HG02678 (cell line): Measurements from ENCODE around the gene SRGAP1.
A peak's percentile ranks its signal among the peaks of the same experiment; 100 is the strongest.
"Not testable (repeated sequence)": the region's sequence is repeated elsewhere in the genome, so short reads cannot be mapped to it uniquely, and the experiment has no call there.

Experiments
- ATAC-seq: cut with Tn5 transposase; IDR thresholded peaks from one replicate; pipeline ENCODE4 v1.9.1; 2021; ENCODE audit warnings: mild to moderate bottlenecking, moderate library complexity; ENCODE audit not compliant: unreplicated experiment

Gene SRGAP1

DNA sequence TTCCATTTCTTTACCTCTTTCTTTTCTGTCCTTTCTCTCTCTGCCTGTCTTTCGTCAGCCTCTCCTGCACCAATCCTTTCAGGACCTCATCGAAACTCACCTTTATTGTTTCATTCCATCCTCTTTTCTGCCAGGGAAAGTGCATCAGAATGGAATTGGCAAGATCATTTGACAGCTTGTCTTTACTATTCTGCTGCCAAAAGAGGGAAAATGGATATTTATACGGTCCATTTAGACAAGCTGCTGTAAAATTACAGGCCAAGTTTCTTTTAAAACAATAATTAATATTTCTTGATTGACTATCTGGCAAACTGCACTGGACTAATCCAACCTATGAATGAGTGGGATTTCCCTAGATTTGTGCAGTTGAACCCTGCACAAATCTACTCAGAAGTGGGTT, 7.6 kb upstream of the SRGAP1 start:
- no peak for ATAC-seq

DNA sequence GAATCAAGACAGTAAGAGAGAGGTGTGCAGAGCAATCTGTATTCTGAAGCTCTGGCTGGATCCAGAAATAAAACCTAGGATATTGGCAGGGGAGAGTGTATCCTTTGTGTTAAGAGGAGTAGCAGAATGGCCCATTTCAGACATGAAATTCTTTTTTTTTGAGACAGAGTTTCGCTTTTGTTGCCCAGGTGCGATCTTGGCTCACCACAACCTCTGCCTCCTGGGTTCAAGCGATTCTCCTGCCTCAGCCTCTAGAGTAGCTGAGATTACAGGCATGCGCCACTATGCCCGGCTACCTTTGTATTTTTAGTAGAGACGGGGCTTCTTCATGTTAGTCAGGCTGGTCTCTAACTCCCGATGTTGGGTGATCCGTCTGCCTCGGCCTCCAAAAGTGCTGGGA, 6.1 kb upstream of the SRGAP1 start:
- ATAC-seq, result no peak

DNA sequence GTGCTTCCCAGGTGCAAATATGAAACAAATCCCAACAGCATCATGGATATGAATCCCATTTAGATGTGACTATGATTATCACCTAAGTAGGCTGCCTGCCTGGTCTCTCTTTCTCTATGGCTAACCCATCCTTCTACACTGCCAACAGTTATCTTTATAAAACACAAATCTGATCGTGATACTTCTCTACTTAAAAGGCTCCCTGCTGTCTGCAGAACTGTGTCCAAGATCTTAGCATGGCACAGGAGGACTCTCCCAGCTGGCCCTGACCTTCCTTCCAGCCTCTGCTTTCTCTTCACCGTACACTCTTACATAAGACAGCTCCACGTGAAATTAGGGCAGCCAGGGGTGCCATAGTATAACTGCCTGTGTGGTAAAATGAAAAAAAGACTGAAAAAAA, 3.5 kb upstream of the SRGAP1 start:
- ATAC-seq, result no peak

DNA sequence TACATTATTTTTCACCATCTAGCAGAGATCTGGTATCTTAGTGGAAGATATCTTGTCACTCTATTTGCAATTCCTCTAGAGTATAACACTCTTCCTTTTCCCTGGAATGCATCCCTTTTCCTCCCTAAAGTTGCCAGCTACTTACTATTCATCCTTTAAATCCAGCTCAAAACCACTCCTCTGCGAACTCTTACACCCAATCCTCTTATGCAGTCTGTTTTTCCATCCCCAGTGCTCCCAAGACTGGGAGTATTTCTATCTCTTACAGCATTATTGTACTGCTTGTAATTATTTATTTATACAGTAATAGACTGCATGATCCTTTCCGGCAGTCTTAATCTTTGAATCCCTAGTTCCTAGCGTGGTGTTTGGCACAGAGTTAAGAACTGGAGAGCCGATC, 2.9 kb upstream of the SRGAP1 start:
- no peak for ATAC-seq

DNA sequence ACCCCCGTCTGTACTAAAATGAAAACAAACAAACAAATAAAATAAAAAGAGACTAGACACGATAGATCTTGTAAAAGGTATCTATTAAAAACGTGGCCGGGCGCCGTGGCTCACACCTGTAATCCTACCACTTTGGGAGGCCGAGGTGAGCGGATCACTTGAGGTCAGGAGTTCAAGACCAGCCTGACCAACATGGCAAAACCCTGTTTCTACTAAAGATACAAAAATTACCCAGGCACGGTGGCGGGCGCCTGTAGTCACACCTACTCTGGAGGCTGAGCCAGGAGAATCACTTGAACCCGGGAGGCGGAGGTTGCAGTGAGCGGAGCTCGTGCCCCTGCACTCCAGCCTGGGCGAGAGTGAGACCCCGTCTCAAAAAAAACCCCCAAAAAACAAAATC, 1.8 kb upstream of the SRGAP1 start:
- ATAC-seq, result not testable (repeated sequence)

DNA sequence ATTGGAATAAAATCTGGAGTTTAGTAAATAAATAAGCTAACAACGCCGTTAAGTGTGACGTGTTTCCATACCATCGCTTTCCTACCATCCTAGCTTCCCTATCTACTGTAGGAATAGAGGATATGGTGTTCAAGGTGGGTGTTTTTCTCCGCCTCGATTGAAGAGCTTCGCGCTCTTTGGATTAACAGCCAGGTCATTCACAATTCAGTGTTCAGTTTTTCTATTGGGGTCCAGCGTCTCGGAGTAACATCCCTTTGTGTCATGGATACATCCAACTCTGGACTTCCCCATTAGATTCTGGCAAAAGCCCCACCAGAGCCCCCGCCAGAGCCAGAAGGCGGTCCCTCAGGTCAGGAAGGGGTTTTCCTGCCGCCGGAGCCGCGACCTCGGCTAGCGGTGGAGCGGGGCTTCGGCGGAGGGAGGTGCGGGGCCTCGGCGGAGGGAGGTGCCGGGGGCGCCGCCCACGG, 1.2 kb upstream of the SRGAP1 start:
- ATAC-seq, result no peak

DNA sequence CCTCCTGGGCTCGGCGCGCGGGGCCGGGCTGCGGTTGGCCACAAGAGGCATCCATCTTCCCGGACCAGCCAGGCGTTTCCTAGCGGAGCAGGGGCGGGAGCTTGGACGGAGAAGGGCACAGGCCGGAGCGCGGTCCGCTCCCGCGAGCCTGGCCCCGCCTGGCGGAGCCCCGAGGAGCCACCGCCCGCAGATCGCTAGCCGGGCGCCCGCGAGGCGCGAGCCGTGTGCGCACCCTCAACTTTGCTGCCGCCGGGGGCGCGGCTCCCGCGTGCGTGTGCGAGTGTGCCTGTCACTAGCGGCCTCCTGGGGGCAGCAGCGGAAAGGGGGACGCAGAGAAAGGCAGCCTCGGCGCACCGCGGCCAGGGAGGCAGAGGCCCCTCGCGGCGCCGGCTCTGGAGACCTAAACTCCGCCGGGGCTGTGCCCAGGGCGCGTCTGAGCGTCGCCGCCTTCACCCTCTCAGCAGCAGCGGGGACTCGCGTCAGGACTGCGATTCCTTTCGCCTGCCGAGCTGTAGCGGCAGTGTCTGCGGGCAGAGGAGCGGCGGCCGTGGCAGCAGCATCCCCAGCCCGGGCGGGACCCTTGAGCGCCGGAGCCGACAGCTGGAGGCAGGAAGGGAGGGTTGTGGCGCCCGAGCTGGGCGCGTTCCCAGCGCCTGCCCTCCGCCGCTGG, 644 bp upstream of the SRGAP1 start:
- ATAC-seq, result peak; percentile 96

DNA sequence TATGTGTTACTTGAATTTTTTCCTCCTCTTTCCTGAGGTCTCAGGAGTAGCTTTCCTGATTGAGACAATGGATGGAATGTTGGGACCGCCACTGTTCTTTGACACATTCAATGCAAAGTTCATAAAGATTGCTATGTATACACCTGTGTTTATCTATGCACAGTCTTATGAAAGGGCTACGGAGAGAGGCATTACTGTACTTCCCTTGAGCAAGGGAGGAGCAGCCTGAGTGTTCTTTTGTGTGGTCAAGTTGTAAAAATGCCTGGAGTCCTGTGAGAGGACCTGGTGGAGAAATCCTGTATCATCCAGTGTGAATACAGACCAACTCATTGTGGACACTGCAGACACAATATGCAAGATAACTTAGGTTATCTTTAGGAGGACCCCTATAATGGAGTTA, 1.2 kb downstream of the SRGAP1 start:
- ATAC-seq, result no peak

DNA sequence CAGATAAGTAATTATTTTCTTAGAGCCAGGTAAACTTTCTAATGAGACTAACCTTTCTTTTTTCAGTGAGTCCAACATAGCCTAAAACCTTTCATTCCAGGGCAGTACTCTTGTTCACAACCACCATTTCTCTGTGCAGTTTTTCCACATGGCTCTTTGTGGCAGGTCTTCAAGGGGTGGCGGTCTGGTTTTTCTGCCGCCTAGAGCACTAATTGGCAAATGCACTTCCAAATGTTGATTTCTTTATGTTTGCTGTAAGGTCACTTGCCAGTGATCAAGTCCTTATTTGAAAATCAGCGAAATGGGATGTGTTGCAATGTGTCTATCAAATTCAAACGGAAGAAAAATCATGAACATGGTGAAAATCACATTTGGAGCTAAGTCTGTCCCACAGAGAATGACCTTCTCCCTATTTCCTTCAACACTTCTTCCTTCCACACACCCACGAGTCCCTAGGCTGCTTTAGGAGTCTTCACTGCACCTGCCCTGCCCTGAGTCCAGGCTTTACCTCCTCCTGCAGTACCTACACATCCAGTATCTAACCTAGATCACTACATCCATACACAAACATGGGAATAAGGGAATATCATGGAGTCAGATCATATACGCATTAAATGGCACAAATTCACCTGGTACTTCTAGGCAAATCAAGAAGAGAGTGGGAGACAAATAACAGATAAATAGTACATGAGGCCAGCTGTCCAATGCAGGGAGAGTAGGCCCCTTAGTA, 1.9 kb downstream of the SRGAP1 start:
- ATAC-seq, result no peak

DNA sequence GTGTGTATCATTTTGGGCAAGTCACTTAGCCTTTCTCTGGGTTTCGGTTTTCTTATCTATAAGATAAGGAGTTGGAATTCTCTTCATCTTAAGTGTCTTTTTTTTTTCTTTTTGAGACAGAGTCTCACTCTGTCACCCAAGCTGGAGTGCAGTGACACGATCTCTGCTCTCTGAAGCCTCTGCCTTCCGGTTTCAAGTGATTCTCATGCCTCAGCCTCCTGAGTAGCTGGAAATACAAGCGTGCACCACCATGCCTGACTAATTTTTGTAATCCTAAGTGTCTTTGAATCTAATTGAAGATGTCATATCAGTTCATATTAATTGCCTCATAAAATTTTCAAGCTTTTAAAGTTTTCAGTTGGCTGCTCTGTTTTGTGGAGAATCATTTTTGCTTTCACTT, 4.0 kb downstream of the SRGAP1 start:
- no peak for ATAC-seq

DNA sequence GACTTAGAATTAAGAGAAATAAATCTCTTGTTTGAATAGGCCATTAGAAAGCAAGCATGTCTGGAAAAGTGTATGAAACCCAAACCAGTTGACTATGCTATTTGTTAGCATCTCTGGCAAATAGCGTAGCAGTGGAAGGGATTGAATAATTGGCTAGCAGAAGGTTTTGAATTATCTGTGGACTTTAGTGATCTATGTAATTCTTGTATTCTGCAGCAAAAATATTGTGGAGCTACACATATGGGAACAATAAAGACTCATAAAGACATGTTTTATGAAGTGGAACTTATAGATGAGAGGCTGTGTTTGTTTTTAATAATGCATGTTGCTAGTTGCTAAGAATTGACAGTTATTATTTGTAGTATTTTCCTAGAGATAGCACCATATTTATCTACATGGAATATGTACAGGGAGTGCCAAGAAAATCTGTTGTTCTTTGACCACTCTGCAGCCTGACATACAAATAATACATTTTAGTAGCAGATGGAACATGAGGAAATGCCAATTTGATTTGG, 4.7 kb downstream of the SRGAP1 start:
- no peak for ATAC-seq

DNA sequence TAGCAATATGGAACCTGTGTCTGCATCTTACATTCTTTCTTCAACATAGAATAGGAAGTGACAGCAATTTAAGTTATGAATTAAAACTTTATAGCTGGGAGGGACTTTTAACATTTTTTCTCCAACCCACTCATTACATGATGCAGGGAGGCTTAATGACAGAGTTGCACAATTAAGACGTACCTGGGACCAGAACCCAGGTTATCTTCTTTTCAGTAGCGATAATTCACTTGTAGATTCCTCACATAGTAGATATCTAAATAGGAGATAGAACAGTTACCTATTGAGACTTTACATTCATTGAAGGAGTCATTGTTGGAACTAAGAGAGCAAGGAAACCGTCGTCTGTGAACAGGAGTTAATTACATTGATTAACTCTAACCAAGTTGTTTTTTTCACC, 5.1 kb downstream of the SRGAP1 start:
- ATAC-seq, result no peak

DNA sequence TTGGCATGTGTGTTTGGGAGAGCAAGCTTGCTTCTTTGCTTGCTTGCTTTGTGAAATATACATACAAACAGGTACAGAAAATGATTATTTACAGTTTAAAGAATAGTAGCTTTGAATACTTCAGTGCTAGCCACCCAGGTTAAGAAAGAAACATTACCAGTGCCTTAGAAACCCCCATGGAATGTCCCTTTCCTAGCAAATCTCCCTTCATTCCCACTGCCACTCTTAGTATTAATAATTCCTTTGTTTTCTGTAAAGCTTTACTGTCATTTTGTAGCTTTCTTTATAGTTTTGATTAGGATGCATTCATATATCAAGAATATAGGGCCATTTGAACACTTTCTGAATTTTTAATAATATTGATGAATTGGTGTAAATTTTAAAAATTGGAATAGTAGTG, 9.5 kb downstream of the SRGAP1 start:
- no peak for ATAC-seq

DNA sequence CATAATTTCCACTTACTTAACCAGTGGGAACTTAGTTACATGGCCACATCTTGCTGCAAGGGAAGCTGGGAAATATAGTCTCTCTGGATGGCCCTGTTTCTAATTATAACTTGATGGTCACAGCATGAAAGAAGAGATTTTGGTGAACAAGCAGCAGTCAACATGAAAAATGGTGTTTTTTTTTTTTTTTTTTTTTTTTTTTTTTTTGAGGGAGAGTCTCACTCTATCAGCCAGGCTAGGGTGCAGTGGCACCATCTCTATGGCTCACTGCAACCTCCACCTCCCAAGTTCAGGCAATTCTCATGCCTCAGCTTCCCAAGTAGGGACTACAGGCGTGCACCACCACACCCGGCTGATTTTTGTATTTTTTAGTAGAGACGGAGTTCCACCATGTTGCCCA, 10.8 kb downstream of the SRGAP1 start:
- no peak for ATAC-seq

DNA sequence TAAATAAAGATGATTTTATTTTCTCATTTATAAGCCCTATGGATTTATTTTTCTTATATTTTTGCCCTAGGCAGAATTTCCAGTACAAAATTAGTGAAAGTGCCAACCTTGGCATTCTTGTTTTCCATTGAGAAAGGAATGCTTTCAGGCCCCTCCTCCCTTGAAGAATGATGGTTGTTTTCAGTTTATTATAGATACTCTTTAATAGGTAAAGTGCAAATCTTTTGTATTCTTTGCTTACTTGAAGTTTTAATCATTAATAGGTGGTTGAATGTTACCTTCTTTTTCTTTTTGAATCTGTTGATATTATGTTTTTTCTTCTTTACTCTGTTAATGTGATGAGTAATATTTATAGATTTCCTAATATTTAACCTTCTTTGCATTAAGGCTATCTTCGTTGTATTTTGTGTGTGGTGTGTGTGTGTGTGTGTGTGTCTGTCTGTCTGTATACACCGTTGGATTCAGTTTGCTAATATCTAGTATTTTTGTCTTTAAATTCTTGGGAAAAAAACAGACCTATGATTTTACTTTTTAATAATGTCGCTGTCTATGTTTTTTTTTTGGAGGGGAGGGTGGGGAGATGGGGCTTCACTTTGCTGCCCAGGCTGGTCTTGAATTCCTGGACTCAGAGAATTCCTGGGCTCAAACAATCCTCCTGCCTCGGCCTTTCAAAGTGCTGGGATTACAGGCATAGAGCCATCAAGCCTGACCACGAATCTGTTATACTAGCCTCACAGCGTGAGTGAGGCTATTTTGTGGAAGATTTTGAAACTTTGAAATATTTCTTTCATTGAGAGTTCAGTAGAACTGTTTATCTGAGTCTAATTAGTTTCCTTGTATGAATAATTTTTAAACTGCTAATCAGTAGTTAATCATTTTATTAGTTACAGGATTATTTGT, 13.5 kb downstream of the SRGAP1 start:
- ATAC-seq, result no peak

DNA sequence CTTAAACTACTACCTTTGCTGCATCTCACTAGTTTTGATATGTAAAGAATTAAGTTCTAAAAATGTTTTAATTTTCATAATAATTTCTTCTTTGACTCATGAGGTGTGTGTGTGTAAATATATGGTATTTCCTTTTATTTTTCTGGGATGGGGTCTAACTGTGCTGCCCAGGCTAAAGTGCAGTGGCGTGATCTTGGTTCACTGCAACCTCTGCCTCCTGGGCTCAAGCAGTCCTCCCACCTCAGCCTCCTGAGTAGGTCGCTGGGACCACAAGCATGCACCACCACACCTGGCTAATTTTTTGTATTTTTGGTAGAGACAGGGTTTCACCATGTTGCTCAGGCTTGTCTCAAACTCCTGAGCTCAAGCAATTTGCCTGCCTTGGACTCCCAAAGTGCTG, 15.4 kb downstream of the SRGAP1 start:
- not testable (repeated sequence) for ATAC-seq

DNA sequence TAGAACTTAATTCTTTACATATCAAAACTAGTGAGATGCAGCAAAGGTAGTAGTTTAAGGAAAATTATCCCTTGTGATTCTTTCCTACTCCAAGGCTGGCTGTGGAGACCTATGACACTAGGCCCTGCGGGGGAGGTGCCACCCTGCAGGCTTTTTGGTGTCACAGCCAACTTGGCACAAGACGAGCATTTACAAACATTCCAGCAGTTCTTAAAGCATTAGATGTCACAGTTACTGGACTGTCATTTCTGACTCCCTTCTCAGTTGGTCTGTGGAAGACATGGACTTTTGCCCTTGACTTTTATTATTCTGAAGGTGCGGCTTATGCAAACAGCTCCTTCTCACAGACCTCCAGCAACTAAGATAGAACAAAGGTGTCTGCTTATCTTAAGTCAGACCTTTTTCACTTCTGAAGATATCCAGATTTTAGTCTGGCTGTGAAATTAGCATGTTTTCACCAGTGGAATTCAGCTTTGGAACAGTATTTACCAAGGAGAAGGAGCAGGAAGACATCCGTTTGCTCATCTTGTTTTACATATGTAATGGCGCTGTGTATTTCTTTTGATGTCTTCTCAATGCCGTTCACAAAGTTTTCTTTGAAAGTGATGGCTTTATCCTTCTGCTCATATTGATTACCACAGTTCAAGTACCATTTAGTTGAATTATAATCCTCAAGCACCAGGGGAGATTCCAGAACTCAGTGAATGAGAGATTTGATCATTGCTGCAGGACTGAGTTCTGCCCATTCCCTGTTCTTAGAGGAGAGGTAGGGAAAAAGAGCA, 17.9 kb downstream of the SRGAP1 start:
- no peak for ATAC-seq

DNA sequence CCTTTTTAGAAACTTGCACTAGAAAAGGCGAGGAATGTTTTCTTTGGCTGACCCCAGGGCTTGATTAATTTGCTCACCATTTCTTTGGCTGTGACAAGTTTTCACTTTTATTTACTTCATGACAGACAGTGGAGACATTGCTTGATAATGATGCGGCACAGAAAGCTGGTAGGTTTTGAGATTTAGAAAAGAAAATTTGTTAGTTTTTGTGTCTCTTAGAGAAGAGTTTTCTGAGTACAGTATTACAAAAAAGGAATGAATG, 18.4 kb downstream of the SRGAP1 start:
- ATAC-seq, result no peak

DNA sequence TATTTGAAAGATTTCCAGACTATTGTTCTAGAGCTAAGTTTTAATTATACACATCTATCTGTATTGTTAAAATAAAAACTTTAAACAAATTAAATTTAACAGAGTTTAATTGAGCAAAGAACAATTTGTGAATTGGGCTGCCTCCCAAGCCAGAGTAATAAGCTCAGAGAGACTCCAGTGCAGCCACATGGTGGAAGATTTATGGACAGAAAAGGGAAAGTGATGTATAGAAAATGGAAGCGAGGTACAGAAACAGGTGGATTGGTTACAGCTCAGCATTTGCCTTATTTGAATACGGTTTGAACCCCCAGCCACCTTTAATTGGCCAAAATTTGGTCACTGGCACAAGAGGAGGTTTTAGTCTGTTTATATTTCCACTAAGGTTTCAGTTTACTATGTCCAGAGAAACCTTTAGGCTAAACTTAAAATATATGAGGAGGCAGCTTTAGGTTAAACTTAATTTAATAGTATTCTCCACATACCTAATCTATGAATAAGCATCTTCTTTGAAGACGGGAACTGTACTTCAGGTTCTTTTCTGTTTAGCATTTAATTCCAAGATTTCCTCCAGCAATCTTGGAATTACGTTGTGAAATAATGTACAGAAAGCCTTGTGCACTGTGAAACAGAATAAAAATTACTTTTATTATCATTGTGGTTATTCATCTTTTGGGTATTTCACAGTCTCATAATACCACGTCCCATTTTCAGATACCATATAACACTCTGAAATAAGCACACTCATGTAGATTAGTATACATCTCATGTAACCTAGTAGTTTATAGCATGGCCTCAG, 19.4 kb downstream of the SRGAP1 start:
- ATAC-seq, result no peak

DNA sequence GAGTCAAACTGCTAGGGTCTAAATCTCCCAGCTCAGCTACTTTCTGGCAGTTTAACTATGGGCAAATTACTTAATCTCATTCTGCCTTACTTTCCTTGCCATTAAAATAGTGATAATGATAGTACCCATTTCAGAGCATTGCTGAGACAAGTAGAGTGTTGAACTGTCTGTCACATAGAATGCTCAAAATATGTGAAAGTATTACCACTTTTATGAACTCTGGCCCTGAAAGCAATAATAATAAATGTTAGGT, 19.9 kb downstream of the SRGAP1 start:
- ATAC-seq, result no peak
